Suprapubic skin (tissue), 4 donors: Measurements from ENCODE around the gene FUT2. TPM values are rescaled to one million over a fixed set of nuclear protein-coding genes. Genes with fewer than 3 reads are reported as not detected.
"Not testable (repeated sequence)": the region's sequence is repeated elsewhere in the genome, so short reads cannot be mapped to it uniquely, and the experiment has no call there.

Experiments used
- DNase-seq, 2 donors: peaks; one replicate each; pipeline ENCODE4 v3.0.0-alpha.2; 2019; ENCODE audit warnings: low spot score in 2 of 2
- H3K27ac ChIP-seq: fragments of 200-600 bp; sonication (generic); one replicate; pipeline ENCODE4 v1.5.1; 2019
- H3K27me3 ChIP-seq: fragments of 200-600 bp; sonication (generic); one replicate; pipeline ENCODE4 v1.5.1; 2019
- H3K36me3 ChIP-seq: fragments of 200-600 bp; sonication (generic); one replicate; pipeline ENCODE4 v1.5.1; 2019
- H3K4me1 ChIP-seq: fragments of 200-600 bp; sonication (generic); one replicate; pipeline ENCODE4 v1.5.1; 2019
- H3K4me3 ChIP-seq: fragments of 200-600 bp; sonication (generic); one replicate; pipeline ENCODE4 v1.5.1; 2019; ENCODE audit warnings: mild to moderate bottlenecking
- H3K9me3 ChIP-seq: fragments of 200-600 bp; sonication (generic); one replicate; pipeline ENCODE4 v1.5.1; 2019
- CTCF ChIP-seq, 2 donors: fragments of 200-600 bp in 1 of 2; fragments of 450-650 bp in 1 of 2; sonication (generic) in 1 of 2; IDR thresholded peaks; one replicate each; pipeline ENCODE4 v1.5.1; 2016 to 2019; ENCODE audit warnings: antibody characterized with exemption in 2 of 2, mild to moderate bottlenecking in 1 of 2, moderate library complexity in 1 of 2
- EP300 ChIP-seq: sonication (generic); formaldehyde crosslinking; IDR thresholded peaks from one replicate; pipeline ENCODE4 v1.6.1; 2017; ENCODE audit warnings: antibody characterized with exemption
- POLR2A ChIP-seq, 2 donors: fragments of 450-650 bp; IDR thresholded peaks; one replicate each; pipeline ENCODE4 v1.6.1; 2017; ENCODE audit warnings: antibody characterized with exemption in 2 of 2, mild to moderate bottlenecking in 2 of 2, moderate library complexity in 2 of 2
- POLR2AphosphoS5 ChIP-seq, 3 donors: sonication (generic); formaldehyde crosslinking; IDR thresholded peaks; one replicate each; pipeline ENCODE4 v1.6.1; 2017; ENCODE audit warnings: antibody characterized with exemption in 3 of 3
- WGBS: methylation state at CpG from one replicate; pipeline ENCODE4 v1.1.5; 2018; 5-methylcytosine and 5-hydroxymethylcytosine counted together
- total RNA-seq, 4 donors: library from RNA; depleted of rRNA; stranded (reverse); fragments of >200 nt; gene quantifications; one replicate each; pipeline ENCODE4 v1.1.0, GENCODE V29; 2016

FUT2 gene
- total RNA-seq, 4 donors from 2014 or later = 2.1 to 17.4 (median 4.9) TPM

DNA sequence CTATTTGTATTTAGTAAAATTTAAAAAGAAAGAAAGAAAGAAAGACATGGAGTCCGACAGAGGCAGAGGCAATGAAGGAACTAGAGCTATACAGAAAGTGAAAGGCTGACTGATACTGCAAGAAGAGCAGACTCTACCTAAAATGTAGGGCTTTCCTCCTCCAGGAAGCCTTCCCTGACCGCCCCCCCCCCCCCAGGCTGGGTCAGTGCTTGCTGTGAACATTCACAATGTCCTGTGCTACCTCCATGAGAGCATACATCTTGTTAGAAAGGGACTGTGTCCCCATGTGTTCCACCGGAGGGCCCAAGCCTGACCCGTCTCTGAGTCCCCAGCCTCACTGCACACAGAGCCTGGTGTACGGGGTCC, 44.1 kb upstream of the FUT2 start:
- Histone ChIP-seq H3K4me3 (no peak overlapping the region), H3K27me3 (no peaks in the 10 kb centered on the region), H3K9me3 (no peaks in the 10 kb centered on the region), H3K4me1 (peaks cover 10% of the 10 kb centered on the region), H3K36me3 (no peaks in the 10 kb centered on the region), H3K27ac (no peak overlapping the region)
- no peak for DNase-seq
- TF ChIP-seq POLR2A (IDR thresholded peaks at IDR 0.05) = no peak
- TF ChIP-seq CTCF (IDR thresholded peaks at IDR 0.05) = no peak
- no peak for TF ChIP-seq POLR2AphosphoS5 (IDR thresholded peaks at IDR 0.05)
- TF ChIP-seq EP300 = no peak
- WGBS = 87% methylated on average over 5 of the region's 5 CpGs

DNA sequence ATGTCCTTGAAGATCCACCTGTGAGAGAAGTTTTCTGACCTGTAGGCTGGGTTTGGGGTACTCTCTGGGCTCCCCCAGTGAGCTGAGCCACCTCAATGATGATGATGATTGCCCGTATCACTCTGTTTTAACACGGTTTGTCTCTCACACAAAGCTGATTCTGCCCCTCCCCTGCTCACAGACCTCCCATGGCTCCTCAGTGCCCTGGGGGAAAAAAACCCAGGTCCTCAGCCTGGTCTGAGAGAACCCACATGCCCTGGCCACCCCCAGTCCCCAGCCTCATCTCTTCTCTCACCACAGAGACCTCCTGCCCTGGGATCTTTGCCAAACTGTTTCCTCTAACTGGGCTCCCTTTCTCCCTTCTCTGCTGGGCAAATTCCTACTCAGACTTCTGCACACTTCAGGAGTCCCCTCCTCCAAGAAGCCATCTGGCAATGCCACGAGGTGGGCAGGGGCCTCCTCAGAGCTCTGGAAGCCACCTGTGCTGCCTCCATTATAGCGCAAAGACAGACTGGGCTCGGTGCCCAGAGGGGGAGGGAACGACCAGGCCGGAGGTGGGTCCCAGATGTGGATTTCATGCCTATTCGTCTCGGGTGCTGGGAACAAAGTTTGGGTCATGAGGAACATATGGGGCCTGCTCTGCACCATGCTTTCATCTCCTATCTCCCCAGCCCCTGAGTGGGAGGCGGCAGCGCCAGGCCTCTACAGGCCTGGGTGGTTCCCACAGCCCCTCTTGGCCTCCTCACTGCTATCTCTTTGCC, 41.3 kb upstream of the FUT2 start:
- no peaks in the 10 kb centered on the region for H3K9me3 ChIP-seq
- no peaks in the 10 kb centered on the region for H3K36me3 ChIP-seq
- no peak overlapping the region for H3K27ac ChIP-seq
- TF ChIP-seq POLR2A (IDR thresholded peaks at IDR 0.05) (no peak), EP300 (no peak), POLR2AphosphoS5 (IDR thresholded peaks at IDR 0.05) (no peak), CTCF (IDR thresholded peaks at IDR 0.05) (no peak)
- WGBS = 44% methylated on average over 11 of the region's 11 CpGs
- no peak for DNase-seq
- H3K4me1 ChIP-seq = peaks cover 3% of the 10 kb centered on the region
- no peak overlapping the region for H3K4me3 ChIP-seq
- H3K27me3 ChIP-seq = no peaks in the 10 kb centered on the region

- DNase-seq = no peak
- H3K27me3 ChIP-seq = no peaks in the 10 kb centered on the region
- whole genome bisulfite sequencing = 43% methylated on average over 16 of the region's 16 CpGs
- H3K4me3 ChIP-seq = no peak overlapping the region
- no peaks in the 10 kb centered on the region for H3K36me3 ChIP-seq
- H3K27ac ChIP-seq = no peak overlapping the region
- TF ChIP-seq EP300 = no peak
- no peak for TF ChIP-seq POLR2A (IDR thresholded peaks at IDR 0.05)
- no peak for TF ChIP-seq POLR2AphosphoS5 (IDR thresholded peaks at IDR 0.05)
- TF ChIP-seq CTCF (IDR thresholded peaks at IDR 0.05) = no peak
- H3K9me3 ChIP-seq = no peaks in the 10 kb centered on the region
- peaks cover 9% of the 10 kb centered on the region for H3K4me1 ChIP-seq
Measured at GRCh38 chr19:48656840-48657474, 38.8 kb upstream of the FUT2 start.

- not testable (repeated sequence) for H3K27me3 ChIP-seq, H3K4me1 ChIP-seq, H3K36me3 ChIP-seq, DNase-seq, H3K9me3 ChIP-seq, H3K4me3 ChIP-seq, H3K27ac ChIP-seq
- 92% methylated on average over 5 of the region's 5 CpGs for WGBS
Measured at GRCh38 chr19:48657828-48658227, 37.9 kb upstream of the FUT2 start.

DNA sequence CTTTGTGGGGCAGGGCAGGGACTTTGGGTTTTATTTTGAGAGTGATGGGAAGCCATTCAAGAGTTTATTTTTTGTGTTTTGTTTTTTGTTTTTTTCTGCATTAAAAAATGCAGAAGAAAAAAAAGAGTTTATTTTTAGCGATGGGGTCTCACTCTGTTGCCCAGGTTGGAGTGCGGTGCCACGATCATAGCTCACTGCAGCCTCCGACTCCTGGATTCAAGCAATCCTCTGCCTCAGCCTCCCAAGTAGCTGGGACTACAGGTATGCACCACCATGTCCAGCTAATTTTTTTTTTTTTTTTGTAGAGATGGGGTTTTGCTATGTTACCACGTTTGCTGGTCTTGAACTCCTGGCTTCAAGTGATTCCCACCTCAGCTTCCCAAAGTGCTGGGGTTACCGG, 37.3 kb upstream of the FUT2 start:
- Histone ChIP-seq H3K27ac (no peak overlapping the region), H3K4me3 (no peak overlapping the region), H3K27me3 (no peaks in the 10 kb centered on the region), H3K9me3 (no peaks in the 10 kb centered on the region), H3K4me1 (peaks cover 9% of the 10 kb centered on the region), H3K36me3 (no peaks in the 10 kb centered on the region)
- no peak for DNase-seq
- WGBS = 93% methylated on average over 6 of the region's 6 CpGs
- TF ChIP-seq POLR2A (IDR thresholded peaks at IDR 0.05) = no peak

DNA sequence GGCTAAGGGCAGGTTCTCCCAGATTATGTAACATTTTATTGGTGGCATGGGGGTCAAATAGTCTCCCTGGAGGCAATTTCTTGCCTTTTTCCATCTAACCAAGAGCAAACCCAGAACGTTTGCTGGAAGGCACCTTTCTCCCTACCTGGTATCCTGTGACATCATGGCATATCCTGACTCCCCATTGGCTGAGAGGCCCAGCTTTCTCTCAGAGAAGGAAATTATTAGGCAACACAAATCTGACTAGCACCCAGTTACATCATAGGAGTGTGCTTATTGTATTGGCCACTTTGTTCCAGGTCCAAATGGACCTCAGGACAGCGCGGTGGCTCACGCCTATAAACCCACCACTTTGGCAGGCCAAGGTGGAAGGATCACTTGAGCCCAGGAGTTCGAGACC, 36.0 kb upstream of the FUT2 start:
- Histone ChIP-seq H3K4me1 (peaks cover 9% of the 10 kb centered on the region), H3K27ac (no peak overlapping the region), H3K9me3 (no peaks in the 10 kb centered on the region), H3K36me3 (no peaks in the 10 kb centered on the region), H3K4me3 (no peak overlapping the region), H3K27me3 (no peaks in the 10 kb centered on the region)
- no peak for DNase-seq
- WGBS = 80% methylated on average over 5 of the region's 5 CpGs
- no peak for TF ChIP-seq CTCF (IDR thresholded peaks at IDR 0.05)
- no peak for TF ChIP-seq POLR2AphosphoS5 (IDR thresholded peaks at IDR 0.05)
- no peak for TF ChIP-seq POLR2A (IDR thresholded peaks at IDR 0.05)
- no peak for TF ChIP-seq EP300
